Measurements from ENCODE around the gene ICOS. TPM values are rescaled to one million over a fixed set of nuclear protein-coding genes. Genes with fewer than 3 reads are reported as not detected.

ICOS gene
- total and polyA plus RNA-seq, 2 donors (not counting 1 experiment from before 2014, with no cell fraction given) = not detected

- Histone ChIP-seq H2AFZ (ENCODE audit: low read length) (peak overlapping the region; percentile 90), H3K79me2 (ENCODE audit: control insufficient read depth, insufficient read depth, low read length) (no peaks in the 10 kb centered on the region), H3K27me3 (ENCODE audit: control insufficient read depth, insufficient read depth, low read length) (no peaks in the 10 kb centered on the region), H3K9ac (ENCODE audit: insufficient read depth, low read length) (no peak overlapping the region), H3K27ac (ENCODE audit: insufficient read depth, low read length) (peak overlapping the region; percentile 34), H3K4me3 (replicated peaks in 1 of 4; ENCODE audit: control extremely low read depth in 1 of 4, insufficient read depth in 1 of 4, low read depth in 3 of 4, low read length in 4 of 4) (peak overlapping the region; percentile 1 to 51 (median 33)), H3K4me2 (ENCODE audit: extremely low read depth, insufficient read depth, low read length) (peak overlapping the region; percentile 54), H4K20me1 (ENCODE audit: control insufficient read depth, extremely low read depth, insufficient read depth, low read length) (no peaks in the 10 kb centered on the region), H3K4me1 (ENCODE audit: control insufficient read depth, extremely low read depth, insufficient read depth, low read length) (peaks cover 5% of the 10 kb centered on the region), H3K36me3 (ENCODE audit: control insufficient read depth, insufficient read depth, low read length) (no peaks in the 10 kb centered on the region), H3K9me3 (ENCODE audit: control insufficient read depth, insufficient read depth, low read depth, low read length) (no peaks in the 10 kb centered on the region)
- peak in 1 of 2 donors; percentile 6 for DNase-seq (ENCODE audit: low read depth in 2 of 2)
- no peak for TF ChIP-seq CTCF (conservative IDR thresholded peaks at IDR 0.05 in 1 of 2, IDR thresholded peaks at IDR 0.05 in 1 of 2; ENCODE audit: low read depth in 1 of 2, low read length in 2 of 2)
- TF ChIP-seq EZH2 (IDR thresholded peaks at IDR 0.05; ENCODE audit: low read length, missing control alignments) = no peak
These were observed 26.6 kb upstream of the ICOS start for GRCh38 chr2:203909974-203910373.

- H4K20me1 ChIP-seq (ENCODE audit: control insufficient read depth, extremely low read depth, insufficient read depth, low read length) = no peaks in the 10 kb centered on the region
- H3K4me3 ChIP-seq (replicated peaks in 1 of 4; ENCODE audit: control extremely low read depth in 1 of 4, insufficient read depth in 1 of 4, low read depth in 3 of 4, low read length in 4 of 4) = no peak overlapping the region
- no peak overlapping the region for H2AFZ ChIP-seq (ENCODE audit: low read length)
These were observed 22.6 kb upstream of the ICOS start for GRCh38 chr2:203913947-203914346.

GRCh38 chr2:203914546-203915182 is 21.9 kb upstream of the ICOS start:
- Histone ChIP-seq H3K36me3 (ENCODE audit: control insufficient read depth, insufficient read depth, low read length) (no peaks in the 10 kb centered on the region), H3K4me1 (ENCODE audit: control insufficient read depth, extremely low read depth, insufficient read depth, low read length) (peaks cover 2% of the 10 kb centered on the region), H3K27me3 (ENCODE audit: control insufficient read depth, insufficient read depth, low read length) (no peaks in the 10 kb centered on the region), H3K9ac (ENCODE audit: insufficient read depth, low read length) (no peak overlapping the region), H3K27ac (ENCODE audit: insufficient read depth, low read length) (no peak overlapping the region), H3K4me2 (ENCODE audit: extremely low read depth, insufficient read depth, low read length) (no peak overlapping the region), H4K20me1 (ENCODE audit: control insufficient read depth, extremely low read depth, insufficient read depth, low read length) (no peaks in the 10 kb centered on the region), H2AFZ (ENCODE audit: low read length) (no peak overlapping the region), H3K9me3 (ENCODE audit: control insufficient read depth, insufficient read depth, low read depth, low read length) (no peaks in the 10 kb centered on the region), H3K4me3 (replicated peaks in 1 of 4; ENCODE audit: control extremely low read depth in 1 of 4, insufficient read depth in 1 of 4, low read depth in 3 of 4, low read length in 4 of 4) (no peak overlapping the region), H3K79me2 (ENCODE audit: control insufficient read depth, insufficient read depth, low read length) (no peaks in the 10 kb centered on the region)
- TF ChIP-seq EZH2 (IDR thresholded peaks at IDR 0.05; ENCODE audit: low read length, missing control alignments) = no peak
- no peak for TF ChIP-seq CTCF (conservative IDR thresholded peaks at IDR 0.05 in 1 of 2, IDR thresholded peaks at IDR 0.05 in 1 of 2; ENCODE audit: low read depth in 1 of 2, low read length in 2 of 2)
- no peak for DNase-seq (ENCODE audit: low read depth in 2 of 2)

More at GRCh38 chr2:203913947-203914346, 22.6 kb upstream of the ICOS start:
- TF ChIP-seq EZH2 (IDR thresholded peaks at IDR 0.05; ENCODE audit: low read length, missing control alignments) (no peak), CTCF (conservative IDR thresholded peaks at IDR 0.05 in 1 of 2, IDR thresholded peaks at IDR 0.05 in 1 of 2; ENCODE audit: low read depth in 1 of 2, low read length in 2 of 2) (no peak)
- H3K9ac ChIP-seq (ENCODE audit: insufficient read depth, low read length) = no peak overlapping the region
- no peaks in the 10 kb centered on the region for H3K79me2 ChIP-seq (ENCODE audit: control insufficient read depth, insufficient read depth, low read length)
- H3K4me2 ChIP-seq (ENCODE audit: extremely low read depth, insufficient read depth, low read length) = no peak overlapping the region
- DNase-seq (ENCODE audit: low read depth in 2 of 2) = no peak
- no peaks in the 10 kb centered on the region for H3K9me3 ChIP-seq (ENCODE audit: control insufficient read depth, insufficient read depth, low read depth, low read length)
- no peak overlapping the region for H3K27ac ChIP-seq (ENCODE audit: insufficient read depth, low read length)
- H3K36me3 ChIP-seq (ENCODE audit: control insufficient read depth, insufficient read depth, low read length) = no peaks in the 10 kb centered on the region
- peaks cover 5% of the 10 kb centered on the region for H3K4me1 ChIP-seq (ENCODE audit: control insufficient read depth, extremely low read depth, insufficient read depth, low read length)
- no peaks in the 10 kb centered on the region for H3K27me3 ChIP-seq (ENCODE audit: control insufficient read depth, insufficient read depth, low read length)

Measured in fibroblast of lung (primary cell).